ENCODE measurements around the gene NDUFB6.

NDUFB6 gene

DNA sequence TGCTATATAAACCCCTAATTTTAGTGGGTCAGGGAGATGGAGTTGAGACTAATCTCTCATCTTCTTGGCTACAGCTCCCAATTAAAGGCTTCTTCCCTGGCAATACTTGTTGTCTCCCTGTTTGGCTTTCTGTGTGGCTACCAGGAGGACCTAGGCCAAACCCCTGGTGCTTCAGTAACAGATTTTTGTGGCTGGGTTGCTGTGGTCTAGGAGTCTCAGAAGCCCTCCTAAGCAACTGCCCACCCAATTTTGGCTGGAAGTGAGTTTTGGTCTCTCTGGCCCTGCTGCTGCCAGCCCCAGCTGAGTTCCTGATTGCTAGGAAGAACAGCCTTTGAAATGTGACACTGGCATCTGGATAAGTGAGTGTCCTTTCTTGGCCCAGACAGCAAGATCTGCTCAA is 56.7 kb downstream of the NDUFB6 start:
- no peak for DNase-seq

DNA sequence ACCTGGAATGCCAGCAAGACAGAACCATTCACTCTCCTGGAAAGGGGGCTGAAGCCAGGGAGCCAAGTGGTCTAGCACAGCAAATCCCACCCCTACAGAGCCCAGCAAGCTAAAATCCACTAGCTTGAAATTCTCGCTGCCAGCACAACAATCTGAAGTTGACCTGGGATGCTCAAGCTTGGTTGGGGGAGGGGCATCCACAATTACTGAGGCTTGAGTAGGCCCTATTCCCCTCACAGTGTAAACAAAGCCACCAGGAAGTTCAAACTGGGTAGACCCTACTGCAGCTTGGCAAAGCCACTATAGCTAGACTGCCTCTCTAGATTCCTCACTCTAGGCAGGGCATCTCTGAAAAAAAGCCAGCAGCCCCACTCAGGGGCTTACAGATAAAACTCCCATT is 64.2 kb downstream of the NDUFB6 start:
- DNase-seq: no peak

DNA sequence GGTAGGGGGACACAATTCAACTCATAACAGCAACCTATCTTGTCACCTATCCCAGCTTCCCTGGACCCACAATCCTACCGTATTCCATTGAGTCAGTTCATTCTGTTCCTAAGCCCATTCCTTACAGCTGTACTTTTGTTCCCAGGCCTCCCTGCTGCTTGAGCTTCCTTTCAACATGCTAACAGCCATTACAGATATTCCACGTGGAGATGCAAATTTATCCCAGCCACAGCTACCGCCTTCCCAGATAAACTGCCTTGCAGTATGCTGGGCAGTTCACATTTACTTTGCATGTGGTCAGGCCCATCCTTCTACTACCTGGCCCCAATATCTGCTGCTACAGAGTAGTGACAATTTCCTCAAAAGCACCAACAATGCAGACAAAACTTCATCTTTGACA is 70.0 kb downstream of the NDUFB6 start:
- no peak for DNase-seq

Data from hematopoietic multipotent progenitor cell treated with erythropoietin and hydrocortisone succinate and interleukin-3 and kit ligand, for 4 days (in vitro differentiated cells).